CD4-positive, alpha-beta T cell treated with Interleukin-6 for 4 hours (primary cell): ENCODE data around the gene HS3ST3A1.

Experiments
- DNase-seq: peaks from one replicate; pipeline ENCODE4 v3.0.0-alpha.2; 2020; ENCODE audit warnings: mixed read lengths

Gene HS3ST3A1

GRCh38 chr17:13597723-13598347 lies 3.9 kb downstream of the HS3ST3A1 start:
- peak; percentile 43 for DNase-seq

- DNase-seq, result no peak
Measured at GRCh38 chr17:13596241-13596923, 5.3 kb downstream of the HS3ST3A1 start.

- no peak for DNase-seq
Measured at GRCh38 chr17:13595599-13595899, 6.2 kb downstream of the HS3ST3A1 start.

- DNase-seq, result peak; percentile 80
Measured at GRCh38 chr17:13594762-13595598, 6.7 kb downstream of the HS3ST3A1 start.

- DNase-seq, result no peak
Measured at GRCh38 chr17:13594310-13594709, 7.4 kb downstream of the HS3ST3A1 start.

- DNase-seq, result no peak
Measured at GRCh38 chr17:13593757-13594156, 8.0 kb downstream of the HS3ST3A1 start.

GRCh38 chr17:13593021-13593751 lies 8.5 kb downstream of the HS3ST3A1 start:
- DNase-seq, result no peak

GRCh38 chr17:13592427-13592826 lies 9.3 kb downstream of the HS3ST3A1 start:
- DNase-seq, result no peak

- DNase-seq, result no peak
Measured at GRCh38 chr17:13590441-13590840, 11.3 kb downstream of the HS3ST3A1 start.

GRCh38 chr17:13589658-13590057 lies 12.1 kb downstream of the HS3ST3A1 start:
- no peak for DNase-seq

- DNase-seq, result no peak
Measured at GRCh38 chr17:13587487-13588338, 14.0 kb downstream of the HS3ST3A1 start.

GRCh38 chr17:13584701-13585080 lies 17.0 kb downstream of the HS3ST3A1 start:
- DNase-seq, result no peak

GRCh38 chr17:13583996-13584700 lies 17.6 kb downstream of the HS3ST3A1 start:
- no peak for DNase-seq

GRCh38 chr17:13582776-13583547 lies 18.8 kb downstream of the HS3ST3A1 start:
- no peak for DNase-seq

GRCh38 chr17:13581925-13582324 lies 19.8 kb downstream of the HS3ST3A1 start:
- DNase-seq, result no peak

GRCh38 chr17:13580790-13581189 lies 20.9 kb downstream of the HS3ST3A1 start:
- no peak for DNase-seq

GRCh38 chr17:13576661-13577526 lies 24.8 kb downstream of the HS3ST3A1 start:
- DNase-seq, result no peak

- no peak for DNase-seq
Measured at GRCh38 chr17:13575922-13576419, 25.8 kb downstream of the HS3ST3A1 start.

- no peak for DNase-seq
Measured at GRCh38 chr17:13575466-13575865, 26.3 kb downstream of the HS3ST3A1 start.

GRCh38 chr17:13572581-13572980 lies 29.1 kb downstream of the HS3ST3A1 start:
- DNase-seq, result no peak
